HG03159 (cell line): Measurements from ENCODE around the gene TACC2.
"Not testable (repeated sequence)": the region's sequence is repeated elsewhere in the genome, so short reads cannot be mapped to it uniquely, and the experiment has no call there.

Experiments
- ATAC-seq: cut with Tn5 transposase; IDR thresholded peaks from one replicate; pipeline ENCODE4 v1.9.1; 2021; ENCODE audit warnings: mild to moderate bottlenecking, moderate library complexity; ENCODE audit not compliant: unreplicated experiment

The TACC2 gene, protein sequence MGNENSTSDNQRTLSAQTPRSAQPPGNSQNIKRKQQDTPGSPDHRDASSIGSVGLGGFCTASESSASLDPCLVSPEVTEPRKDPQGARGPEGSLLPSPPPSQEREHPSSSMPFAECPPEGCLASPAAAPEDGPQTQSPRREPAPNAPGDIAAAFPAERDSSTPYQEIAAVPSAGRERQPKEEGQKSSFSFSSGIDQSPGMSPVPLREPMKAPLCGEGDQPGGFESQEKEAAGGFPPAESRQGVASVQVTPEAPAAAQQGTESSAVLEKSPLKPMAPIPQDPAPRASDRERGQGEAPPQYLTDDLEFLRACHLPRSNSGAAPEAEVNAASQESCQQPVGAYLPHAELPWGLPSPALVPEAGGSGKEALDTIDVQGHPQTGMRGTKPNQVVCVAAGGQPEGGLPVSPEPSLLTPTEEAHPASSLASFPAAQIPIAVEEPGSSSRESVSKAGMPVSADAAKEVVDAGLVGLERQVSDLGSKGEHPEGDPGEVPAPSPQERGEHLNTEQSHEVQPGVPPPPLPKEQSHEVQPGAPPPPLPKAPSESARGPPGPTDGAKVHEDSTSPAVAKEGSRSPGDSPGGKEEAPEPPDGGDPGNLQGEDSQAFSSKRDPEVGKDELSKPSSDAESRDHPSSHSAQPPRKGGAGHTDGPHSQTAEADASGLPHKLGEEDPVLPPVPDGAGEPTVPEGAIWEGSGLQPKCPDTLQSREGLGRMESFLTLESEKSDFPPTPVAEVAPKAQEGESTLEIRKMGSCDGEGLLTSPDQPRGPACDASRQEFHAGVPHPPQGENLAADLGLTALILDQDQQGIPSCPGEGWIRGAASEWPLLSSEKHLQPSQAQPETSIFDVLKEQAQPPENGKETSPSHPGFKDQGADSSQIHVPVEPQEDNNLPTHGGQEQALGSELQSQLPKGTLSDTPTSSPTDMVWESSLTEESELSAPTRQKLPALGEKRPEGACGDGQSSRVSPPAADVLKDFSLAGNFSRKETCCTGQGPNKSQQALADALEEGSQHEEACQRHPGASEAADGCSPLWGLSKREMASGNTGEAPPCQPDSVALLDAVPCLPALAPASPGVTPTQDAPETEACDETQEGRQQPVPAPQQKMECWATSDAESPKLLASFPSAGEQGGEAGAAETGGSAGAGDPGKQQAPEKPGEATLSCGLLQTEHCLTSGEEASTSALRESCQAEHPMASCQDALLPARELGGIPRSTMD (N-terminal part only)

DNA sequence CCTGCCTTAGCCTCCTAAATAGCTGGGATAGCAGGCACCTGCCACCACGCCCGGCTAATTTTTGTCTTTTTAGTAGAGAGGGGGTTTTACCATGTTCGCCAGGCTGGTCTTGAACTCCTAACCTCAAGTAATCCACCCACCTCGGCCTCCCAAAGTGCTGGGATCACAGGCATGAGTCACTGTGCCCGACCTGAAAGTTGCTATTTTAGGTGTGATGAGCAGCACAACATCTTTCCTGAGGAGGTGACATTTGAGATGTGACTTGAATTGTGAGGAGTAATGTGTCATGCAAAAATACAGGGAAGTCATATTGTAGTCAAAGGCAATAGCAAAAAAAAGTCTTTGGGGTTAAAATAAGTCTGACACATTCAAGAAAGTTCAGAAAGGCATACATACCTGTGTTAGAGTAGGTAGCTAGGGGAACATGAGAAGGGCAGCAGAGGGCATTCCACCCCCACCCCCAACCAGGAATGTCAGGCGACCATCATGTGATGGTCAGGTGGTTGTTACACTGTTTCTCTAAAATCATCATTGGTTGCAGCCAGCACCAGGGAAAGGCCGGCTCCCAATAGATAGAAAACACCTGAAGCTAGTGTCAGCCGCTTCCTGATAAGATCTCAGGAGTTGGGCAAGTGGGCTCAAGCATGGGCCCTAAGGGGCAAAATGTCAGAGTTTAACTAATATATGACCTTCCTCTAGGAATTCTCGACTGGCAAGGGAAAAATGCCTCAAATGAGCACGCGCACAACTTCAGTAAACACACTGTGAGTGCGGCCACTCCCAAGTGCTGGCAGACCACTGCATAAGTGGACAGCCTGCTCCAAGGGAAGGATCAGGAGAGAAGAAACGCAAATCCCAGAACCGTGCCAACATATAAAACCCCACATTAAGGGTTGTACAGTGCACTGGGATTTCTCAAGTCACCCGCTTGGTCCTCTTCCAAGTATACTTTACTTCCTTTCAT is at the start of gene TACC2:
Gene TACC2 (plus strand): TSS at position 803 of the 964 bp plus-strand sequence. CDS start 32,819 bp downstream, outside the sequence.
- no peak for ATAC-seq

DNA sequence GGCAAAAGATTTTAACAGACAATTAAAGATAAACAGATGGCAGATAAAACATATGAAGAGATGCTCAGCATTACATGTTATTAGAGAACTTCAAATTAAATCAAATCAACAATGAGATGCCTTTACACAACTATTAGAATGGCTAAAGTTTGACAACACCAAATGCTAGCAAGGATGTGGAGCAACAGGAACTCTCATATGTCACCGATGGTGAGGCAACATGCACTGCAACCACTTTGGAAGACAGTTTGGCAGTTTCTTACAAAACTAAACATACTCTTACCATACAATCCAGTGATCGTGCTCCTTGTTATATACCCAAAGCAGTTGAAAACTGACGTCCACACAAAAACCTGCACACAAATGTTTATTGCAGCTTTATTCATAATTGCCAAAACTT is 47.4 kb upstream of the TACC2 start:
- ATAC-seq, result no peak

DNA sequence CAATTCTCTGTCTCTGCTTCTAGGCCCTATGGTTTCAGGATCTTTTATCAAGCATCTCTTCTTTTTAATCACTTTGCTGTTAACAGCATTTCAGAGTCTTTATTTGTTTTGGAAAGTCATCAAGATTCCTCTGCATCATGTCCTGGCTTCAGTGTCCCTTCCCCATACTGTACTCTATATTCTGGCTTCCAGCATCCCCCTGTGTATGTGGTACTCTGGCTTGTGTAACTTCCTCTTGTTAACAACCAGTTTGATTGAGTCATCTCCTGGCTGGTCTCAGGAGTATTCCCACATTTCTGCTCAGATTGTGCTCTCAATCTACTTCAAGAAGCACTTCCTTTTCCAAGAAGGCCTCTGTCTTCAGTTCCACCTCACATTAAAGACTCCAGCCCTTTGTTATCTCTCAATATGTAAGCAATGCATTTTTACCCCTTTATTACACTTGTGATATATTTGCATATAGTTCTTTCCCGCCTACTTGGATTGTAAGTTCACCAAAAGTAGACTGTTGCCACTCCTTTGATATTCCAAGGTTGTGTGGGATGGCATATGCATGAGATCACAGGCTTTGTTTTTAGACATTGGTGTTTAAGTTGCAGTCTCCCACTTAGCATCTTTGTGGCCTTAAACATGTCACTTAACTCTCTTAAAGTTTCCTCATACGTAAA is 46.1 kb upstream of the TACC2 start:
- no peak for ATAC-seq

DNA sequence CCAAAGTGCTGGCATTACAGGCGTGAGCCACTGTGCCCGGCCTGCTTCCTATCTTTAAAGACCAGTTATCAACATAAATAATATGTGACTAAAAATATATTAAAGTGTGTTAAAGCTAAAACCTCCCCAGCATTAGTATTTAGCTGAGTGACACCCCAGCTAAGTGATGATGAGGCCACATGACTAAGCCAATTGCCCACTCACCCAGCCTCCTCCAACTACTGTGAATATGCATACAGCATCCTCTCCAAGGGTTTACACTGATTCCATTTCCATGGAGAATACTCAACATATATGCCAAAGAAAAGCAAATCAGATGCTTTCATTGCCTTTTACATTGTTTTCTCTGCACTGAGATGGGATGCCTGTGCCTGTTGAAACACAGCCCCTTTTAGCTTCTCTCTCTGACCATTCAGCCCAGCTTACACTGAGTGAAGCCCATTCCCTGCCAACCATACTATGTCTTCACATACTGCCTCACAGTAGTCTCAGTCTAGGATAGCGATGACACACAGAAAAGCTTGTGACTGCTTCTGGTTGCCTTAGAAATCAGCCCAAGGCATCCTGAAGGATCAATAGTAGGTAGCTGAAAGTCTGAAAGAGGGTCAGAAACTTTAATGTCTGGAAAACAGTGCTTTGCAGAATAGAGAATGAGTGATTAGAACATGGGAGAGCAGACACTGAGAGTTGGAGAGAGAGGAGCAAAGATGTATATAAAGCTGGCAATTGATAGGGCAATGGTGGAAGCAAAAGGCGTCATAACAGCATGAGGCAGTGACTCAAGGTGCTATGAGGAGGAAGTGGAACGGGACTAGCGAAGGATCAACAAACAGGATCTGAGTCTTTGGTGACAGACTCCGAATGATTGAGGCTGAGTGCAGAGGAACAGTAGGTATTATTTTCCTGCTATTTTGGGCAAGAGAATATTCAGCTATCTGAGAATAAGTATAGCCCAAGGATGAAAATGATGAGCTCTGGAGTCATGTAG is 41.3 kb upstream of the TACC2 start:
- no peak for ATAC-seq

DNA sequence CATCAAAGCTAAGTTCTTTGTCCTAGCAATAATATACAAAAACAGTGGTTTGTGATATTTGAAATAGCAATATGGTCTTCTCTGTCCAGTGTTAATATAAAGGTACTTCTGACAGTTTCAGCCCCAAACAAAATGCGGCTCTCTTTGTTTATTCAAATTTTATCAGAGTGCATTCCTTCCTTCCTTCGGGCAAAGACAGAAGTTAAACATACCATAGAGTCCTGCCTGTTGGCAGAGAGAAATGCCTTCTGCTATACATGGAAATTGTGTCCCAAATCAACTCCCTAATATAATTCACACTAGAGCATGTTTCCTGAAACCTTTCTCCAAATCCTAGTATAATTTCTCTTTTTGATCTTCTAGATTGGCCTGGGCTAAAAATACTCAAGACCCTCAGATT is 39.9 kb upstream of the TACC2 start:
- no peak for ATAC-seq

DNA sequence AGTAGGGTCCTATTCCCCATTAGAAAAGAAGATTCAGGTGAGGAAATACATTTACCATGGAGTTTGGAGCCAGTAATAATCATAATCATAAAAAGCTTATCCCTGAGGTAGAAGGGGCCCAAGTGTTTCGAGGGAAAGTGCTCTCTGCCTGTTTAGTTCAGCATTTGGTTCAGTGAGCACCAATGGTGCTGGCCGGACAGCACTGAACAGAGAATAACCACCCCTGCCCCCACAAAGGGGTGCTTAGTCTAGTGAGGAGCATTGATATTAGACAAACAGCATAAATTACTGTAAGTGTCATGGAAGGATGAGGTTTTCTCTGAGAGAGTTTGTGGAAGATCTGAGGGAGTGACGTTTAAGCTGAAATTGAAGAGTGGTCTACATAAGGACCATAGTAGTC is 39.5 kb upstream of the TACC2 start:
- ATAC-seq, result no peak

DNA sequence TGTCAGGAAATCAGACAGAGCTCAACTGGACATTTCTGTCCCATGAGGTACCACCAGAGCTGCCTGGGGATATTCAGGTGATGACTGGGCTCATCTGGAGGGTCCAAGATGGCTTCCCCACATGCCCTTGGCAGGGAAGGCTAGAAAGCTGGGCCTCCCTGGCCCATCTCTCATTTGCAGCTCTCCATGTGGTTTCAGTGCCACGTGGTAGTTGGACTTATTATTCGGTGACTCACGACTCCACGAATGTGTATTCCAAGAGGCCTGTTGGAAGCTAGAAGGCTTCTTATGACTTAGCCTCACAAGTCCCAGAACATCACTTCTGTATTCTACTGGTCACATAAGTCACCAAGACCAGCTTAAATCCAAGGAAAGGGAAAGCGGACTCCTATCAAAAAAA is 36.7 kb upstream of the TACC2 start:
- no peak for ATAC-seq

DNA sequence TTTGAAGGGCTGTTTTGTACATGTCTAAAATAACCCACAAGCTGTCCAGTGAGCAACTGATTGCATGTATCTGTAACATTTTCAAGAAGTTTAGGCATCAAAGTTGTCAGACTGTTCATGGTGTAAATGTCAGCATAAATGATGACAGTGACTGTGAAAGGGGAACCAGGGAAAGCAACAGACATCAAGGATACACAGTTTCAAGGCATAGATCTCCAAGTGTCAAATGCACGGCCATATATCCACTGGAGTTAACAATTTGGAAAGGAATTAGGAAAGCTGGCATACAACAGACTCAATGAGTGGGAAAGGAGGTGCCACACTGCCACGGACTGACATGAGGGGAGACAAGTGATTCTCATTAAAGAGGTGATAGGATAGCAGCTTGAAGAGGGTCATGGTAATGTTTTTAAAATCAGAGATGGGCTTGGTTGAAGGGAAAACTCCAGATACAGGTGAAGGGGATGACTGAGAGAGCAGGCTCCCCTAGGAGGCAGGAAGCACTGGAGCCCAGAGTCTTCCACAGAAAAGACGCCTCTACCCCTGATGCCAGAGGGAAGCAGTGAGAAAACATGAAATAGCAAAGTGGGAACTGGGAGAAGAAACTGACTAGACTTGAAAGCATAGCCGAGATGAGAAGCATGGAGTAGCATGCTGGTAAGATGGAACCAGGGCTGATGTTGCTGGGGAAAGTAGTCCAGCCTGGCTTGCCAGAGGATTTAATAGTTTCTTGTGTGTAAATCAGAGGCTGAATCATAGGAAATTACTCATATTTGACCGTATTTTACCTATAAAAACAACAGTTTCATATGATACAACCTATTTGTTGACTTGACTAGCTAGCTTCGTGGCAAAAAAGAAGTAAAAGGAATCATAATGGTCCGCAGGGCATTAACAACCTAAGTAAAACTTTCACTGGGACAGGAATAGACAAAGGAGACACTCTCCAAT is 32.6 kb upstream of the TACC2 start:
- no peak for ATAC-seq

DNA sequence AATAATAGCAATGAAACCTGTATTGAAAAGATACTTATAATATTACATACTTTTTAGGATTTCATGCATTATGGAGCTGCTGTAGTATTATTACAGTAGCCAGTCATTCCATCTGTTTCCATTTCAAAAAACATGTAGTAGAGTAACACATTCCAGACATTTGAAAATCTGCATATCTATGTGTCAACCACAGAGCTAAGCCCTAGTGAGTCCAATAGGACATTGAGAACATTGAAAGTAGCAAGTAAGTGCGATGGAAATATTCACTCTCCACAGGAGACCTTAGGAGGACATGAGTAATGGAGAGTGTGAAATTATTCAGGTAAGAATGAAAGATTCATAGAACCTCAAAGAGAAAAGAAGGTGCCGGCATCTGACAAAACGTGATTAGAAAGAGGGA is 29.3 kb upstream of the TACC2 start:
- no peak for ATAC-seq

DNA sequence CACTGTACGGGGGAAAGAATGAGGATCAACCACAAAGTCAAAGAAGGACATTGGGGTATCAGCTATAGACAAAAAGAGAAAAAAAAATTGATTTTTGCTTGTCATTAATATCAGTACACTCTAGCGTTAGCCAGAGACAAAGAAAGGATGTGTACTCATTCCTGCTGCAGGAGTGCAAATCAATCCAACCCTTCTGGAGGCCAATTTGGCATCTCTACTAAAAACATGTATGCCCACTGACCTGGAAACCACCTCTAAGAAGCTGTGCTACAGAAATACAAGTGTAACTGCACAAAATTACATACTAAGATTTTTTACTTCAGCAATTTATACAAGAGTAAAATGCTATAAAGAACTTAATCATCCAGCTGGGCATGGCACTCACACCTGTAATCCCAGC is 27.5 kb upstream of the TACC2 start:
- no peak for ATAC-seq

DNA sequence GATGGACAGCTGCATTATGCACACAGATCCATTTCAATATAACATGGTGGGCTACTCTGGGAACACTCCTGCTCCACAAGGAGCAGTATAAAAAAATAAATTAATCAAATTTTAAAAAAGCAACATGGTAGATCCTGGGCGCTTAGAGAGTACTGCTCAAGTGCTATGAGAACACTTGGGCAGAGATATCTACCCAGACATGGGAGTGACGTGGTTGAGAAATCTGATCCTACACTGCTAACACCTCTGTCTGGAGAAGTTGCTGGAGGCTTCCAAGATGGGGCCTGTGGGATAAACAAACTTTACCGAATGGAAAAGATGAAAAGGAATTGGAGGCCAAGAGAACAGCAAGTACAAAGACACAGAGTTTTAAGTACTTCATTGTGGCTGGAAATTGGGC is 23.0 kb upstream of the TACC2 start:
- no peak for ATAC-seq

DNA sequence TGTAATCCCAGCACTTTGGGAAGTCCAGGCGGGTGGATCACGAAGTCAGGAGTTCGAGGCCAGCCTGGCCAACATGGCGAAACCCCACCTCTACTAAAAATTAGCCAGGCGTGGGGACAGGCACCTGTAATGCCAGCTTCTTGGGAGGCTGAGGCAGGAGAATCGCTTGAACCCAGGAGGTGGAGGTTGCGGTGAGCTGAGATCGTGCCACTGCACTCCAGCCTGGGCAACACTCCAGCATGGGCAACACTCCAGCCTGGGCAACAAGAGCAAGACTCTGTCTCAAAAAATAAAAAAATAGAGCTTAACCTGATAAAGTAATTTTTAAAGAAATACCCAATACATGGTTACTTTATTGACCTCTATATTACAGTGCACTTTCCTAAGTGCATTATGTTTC is 19.9 kb upstream of the TACC2 start:
- ATAC-seq, result not testable (repeated sequence)

DNA sequence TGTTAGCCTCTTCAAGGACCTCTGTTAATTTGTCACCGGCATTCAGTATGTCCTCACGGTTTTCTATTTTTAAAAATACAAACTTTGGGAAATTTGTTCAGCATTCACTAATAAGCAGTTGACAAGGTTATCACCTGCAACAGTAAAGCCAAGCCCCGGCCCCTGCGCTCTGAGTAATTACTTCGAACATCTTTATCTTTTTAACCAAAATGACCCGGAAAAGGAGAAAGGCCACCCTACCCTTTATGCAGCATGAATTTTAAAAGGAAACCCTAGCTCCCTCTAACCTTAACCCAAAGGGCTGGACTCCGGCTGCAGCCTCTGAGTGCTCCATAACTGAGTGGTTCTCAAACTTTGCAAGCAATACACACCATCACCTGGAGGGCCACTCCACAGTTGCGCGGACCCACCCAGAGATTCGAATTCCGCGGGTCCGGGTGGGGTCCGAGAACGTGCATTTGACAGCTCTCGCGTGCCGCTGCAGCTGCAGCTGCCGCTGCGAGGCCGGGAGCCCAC is 14.9 kb upstream of the TACC2 start:
- ATAC-seq, result peak; percentile 43

DNA sequence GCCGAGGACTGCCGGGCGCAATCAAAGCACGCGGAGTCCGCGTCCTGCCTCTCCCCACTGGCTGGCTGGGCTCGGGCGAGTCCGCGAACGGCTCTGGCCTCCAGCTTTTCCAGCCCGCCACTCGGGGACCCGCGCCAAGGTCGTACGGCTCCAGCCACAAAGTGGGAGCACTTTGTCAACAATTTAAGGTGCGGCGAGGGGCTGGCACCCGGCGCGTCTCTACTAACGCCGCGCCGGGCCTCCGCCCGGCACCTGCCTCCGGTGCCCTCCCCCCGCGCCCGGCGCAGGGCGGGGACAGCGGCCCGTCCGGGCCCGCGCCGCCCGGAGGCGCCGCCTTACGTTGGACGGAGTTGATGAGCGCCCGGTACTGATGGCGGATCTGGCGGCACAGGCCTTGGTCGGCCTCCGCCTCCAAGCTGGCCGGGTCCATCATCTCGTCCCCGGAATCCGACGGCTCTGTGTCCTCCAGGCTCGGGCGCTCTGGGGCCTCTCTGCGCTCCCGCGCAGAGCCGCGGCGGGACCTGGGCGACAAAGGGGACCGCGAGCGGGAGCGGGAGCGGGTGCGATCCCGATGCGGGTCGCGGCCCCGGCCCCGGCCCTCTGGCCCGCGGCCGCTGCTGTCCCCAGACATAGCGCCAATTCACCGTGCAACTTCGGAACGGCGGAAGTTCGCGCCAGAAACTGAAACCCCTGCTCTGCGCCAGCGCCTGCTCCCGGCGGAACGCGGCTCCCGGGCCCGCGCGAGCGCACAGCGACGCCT is 14.2 kb upstream of the TACC2 start, which contains the start of gene NSMCE4A:
Gene NSMCE4A (minus strand): TSS at position 683 of the 760 bp plus-strand sequence. CDS start 52 bp downstream, at position 631.
- ATAC-seq, result peak; percentile 82

DNA sequence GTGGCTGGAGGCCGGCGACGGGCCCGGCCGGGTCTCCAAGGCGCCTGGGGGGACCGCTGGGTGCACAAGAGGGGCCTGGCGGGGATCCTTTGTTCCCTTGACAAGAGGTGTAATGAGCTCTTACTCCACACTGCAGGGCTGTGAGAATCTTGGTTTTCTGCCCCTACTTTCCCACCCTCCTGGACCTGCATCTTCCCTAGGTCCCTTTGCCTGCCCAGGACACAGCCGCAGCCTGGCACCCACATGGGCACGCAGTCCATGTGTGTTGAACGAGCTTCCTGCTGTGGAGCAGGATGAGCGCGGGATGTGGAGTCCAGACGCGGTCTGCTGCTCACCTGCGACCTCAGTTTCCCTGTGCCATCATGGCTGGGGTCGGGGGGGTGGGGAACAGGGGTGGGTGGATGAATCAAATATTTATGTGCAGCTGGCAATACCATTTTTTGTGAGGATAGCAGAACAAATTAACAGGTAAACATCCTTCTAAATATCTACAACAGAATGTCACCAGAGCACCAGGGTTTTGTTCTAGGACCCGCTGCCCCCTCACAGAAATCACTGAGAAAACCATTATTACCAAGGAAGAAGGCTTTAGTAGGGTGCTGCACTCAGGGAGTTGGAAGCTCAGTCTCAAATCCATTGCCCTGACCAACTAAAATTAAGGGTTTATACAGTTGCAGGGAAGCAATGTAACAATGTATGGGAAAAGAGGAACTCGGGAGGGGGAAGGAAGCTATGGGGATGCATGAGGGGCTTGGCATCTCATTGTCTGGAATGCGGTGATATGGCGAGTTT is 13.5 kb upstream of the TACC2 start:
- ATAC-seq, result no peak
